Heart right ventricle (tissue), 16 donors: ENCODE data around the gene DUOX2. TPM values are rescaled to one million over a fixed set of nuclear protein-coding genes. Genes with fewer than 3 reads are reported as not detected.

ENCODE experiments used
- ATAC-seq, 8 donors: fragments of 200-7000 bp; cut with Tn5 transposase; one replicate each; pipeline ENCODE4 v1.9.1; 2020; ENCODE audit warnings: mild to moderate bottlenecking in 8 of 8, moderate library complexity in 8 of 8, moderate number of reproducible peaks in 1 of 8
- DNase-seq, 2 donors: peaks; one replicate each; pipeline ENCODE4 v3.0.0-alpha.2; 2020
- H3K27ac ChIP-seq, 10 donors: fragments of 200-600 bp; sonication (generic) in 2 of 10; one replicate each; pipeline versions ENCODE4 v1.5.0 to v1.8.0; 2020 to 2022; ENCODE audit warnings: mild to moderate bottlenecking in 3 of 10
- H3K27me3 ChIP-seq, 7 donors: fragments of 200-600 bp; one replicate each; pipeline ENCODE4 v1.8.0; 2021 to 2022; ENCODE audit warnings: mild to moderate bottlenecking in 2 of 7
- H3K36me3 ChIP-seq, 9 donors: fragments of 200-600 bp; sonication (generic) in 1 of 9; one replicate each; pipeline versions ENCODE4 v1.5.0 to v1.8.0; 2020 to 2022; ENCODE audit warnings: mild to moderate bottlenecking in 2 of 9
- H3K4me1 ChIP-seq, 9 donors: fragments of 200-600 bp; sonication (generic) in 1 of 9; one replicate each; pipeline versions ENCODE4 v1.5.0 to v1.8.0; 2020 to 2022; ENCODE audit warnings: mild to moderate bottlenecking in 4 of 9
- H3K4me3 ChIP-seq, 10 donors: fragments of 200-600 bp; sonication (generic) in 2 of 10; one replicate each; pipeline versions ENCODE4 v1.5.0 to v1.8.0; 2020 to 2022; ENCODE audit warnings: mild to moderate bottlenecking in 7 of 10, moderate library complexity in 2 of 10
- H3K9me3 ChIP-seq, 11 donors: fragments of 200-600 bp in 10 of 11; sonication (generic) in 2 of 11; one replicate each; pipeline versions ENCODE4 v1.5.0 to v1.8.0; 2013 to 2022; ENCODE audit warnings: mild to moderate bottlenecking in 2 of 11, control low read depth in 1 of 11, moderate library complexity in 1 of 11
- WGBS, 2 donors: extraction: QIAGEN DNeasy Blood & Tissue Kit; methylation state at CpG; one replicate each; pipeline ENCODE4 v1.1.7; 2013; ENCODE audit warnings: inconsistent platforms in 1 of 2; 5-methylcytosine and 5-hydroxymethylcytosine counted together
- intact Hi-C, 10 donors: fragments of 100-400 bp; cut with DNase I; formaldehyde crosslinking; loops; one replicate each; pipeline versions ENCODE4 v1.11.1 to v1.14.2; 2022
- polyA plus RNA-seq, 2 donors: library from polyadenylated mRNA; stranded (reverse); fragments of 200-250 nt; gene quantifications; one replicate each; pipeline ENCODE4 v1.2.3, GENCODE V29; 2013
- total RNA-seq, 10 donors: library from RNA; stranded (reverse); fragmentation: NEBNext Ultra II Directional in 3 of 10; extraction: Animal tissue kit (Norgen Biotek cat#: 25700) in 3 of 10; gene quantifications; one replicate each; pipeline versions ENCODE4 v1.2.1 to v1.2.4, GENCODE V29; 2021 to 2023
- TF ChIP-seq, protein P1 (sequence below), 9 donors: fragments of 200-600 bp; sonication (generic) in 2 of 9; IDR thresholded peaks; one replicate each; pipeline versions ENCODE4 v1.5.0 to v1.8.0; 2021 to 2022; ENCODE audit warnings: antibody characterized with exemption in 9 of 9, mild to moderate bottlenecking in 5 of 9, moderate library complexity in 1 of 9
- donor health status: Arrhythmogenic right ventricular cardiomyopathy.
- donor health status: ischemic (EF 13 %, LVEDD 7.1; RV severe dilation, severe dysfunction).
- donor health status: healthy with polysubstance abuse.
- donor health status: DM: no; HTN: yes; CAD: no.
- donor health status: DM: no; HTN: no; CAD: no.
- donor health status: ischemic (EF 25% LVEDD 6.9; RV normal size, moderate dysfunction).
- donor health status: ischemic (EF 25% LVEDD 5.7; RV mildly dilated, moderate dysfunction).
- donor health status: healthy.
- donor health status: DM: yes; HTN: yes; CAD: no.
- donor health status: Ischemic cardiomyopathy.
- donor health status: ischemic (EF 35%, LVEDD 5.7; RV mildly dilated, moderate dysfunction).
- donor health status: nonischemic (EF 11% LVEDD 7.7; RV severe dilation, severe dysfunction).
- donor health status: DM: yes; HTN: yes; CAD: no.
- donor health status: PGD.
- donor health status: ischemic (EF 29% LVEDD 5.4; RV normal size, mild dysfunction).
- donor health status: nonischemic (EF 23%, LVEDD 6.1; RV moderate dilation, normal function).

Gene DUOX2
- total and polyA plus RNA-seq, 12 donors = 0.03 to 0.73 (median 0.15) TPM; not detected in 1

- TF ChIP-seq, protein P1, sequence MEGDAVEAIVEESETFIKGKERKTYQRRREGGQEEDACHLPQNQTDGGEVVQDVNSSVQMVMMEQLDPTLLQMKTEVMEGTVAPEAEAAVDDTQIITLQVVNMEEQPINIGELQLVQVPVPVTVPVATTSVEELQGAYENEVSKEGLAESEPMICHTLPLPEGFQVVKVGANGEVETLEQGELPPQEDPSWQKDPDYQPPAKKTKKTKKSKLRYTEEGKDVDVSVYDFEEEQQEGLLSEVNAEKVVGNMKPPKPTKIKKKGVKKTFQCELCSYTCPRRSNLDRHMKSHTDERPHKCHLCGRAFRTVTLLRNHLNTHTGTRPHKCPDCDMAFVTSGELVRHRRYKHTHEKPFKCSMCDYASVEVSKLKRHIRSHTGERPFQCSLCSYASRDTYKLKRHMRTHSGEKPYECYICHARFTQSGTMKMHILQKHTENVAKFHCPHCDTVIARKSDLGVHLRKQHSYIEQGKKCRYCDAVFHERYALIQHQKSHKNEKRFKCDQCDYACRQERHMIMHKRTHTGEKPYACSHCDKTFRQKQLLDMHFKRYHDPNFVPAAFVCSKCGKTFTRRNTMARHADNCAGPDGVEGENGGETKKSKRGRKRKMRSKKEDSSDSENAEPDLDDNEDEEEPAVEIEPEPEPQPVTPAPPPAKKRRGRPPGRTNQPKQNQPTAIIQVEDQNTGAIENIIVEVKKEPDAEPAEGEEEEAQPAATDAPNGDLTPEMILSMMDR (IDR thresholded peaks at IDR 0.05) = no peak
- 75 to 78% methylated on average over 9 of the region's 9 CpGs for WGBS, 2 donors
Measured at GRCh38 chr15:45094358-45094730, 19.6 kb downstream of the DUOX2 start.

DNA sequence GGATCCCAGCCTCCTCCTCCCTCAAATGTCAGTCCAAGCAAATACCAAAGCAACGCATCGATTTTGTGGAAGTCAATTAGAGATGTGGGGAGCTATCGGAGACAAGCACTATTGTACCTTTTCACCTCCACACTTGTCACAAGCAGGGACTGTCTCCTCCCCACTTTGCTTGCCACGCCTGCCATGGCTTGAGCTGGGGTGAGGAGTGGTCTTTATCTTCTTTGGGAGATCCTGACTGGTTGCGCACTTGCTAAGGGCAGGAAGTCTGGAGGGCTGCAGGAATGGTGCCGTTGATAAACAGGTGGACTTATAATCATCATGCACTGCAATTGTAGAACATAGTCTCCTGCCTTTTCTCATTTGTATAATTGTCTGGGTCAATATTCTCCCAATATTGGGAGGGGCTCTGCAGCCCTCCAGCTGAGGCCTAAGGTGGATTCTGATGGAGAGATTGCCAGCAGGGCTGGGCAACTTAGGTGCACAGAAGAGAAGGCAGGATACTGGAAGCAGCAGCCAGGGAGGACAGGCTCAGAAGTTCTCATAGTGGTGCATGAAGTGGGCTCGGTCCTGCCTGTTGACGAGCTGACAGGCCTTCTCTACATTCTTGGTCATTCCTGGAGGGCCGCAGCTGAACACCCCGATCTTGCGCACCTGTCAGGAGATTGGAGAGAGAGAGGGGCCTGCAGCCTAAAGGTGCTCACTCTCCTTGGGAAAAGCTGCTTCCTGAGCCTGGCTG is 20.2 kb downstream of the DUOX2 start:
- TF ChIP-seq, protein P1 (IDR thresholded peaks at IDR 0.05) = no peak
- WGBS, 2 donors = 78 to 82% methylated on average over 11 of the region's 11 CpGs
- intact Hi-C loops = no loop called here
- H3K4me3 ChIP-seq = no peak overlapping the region
- peaks cover 0 to 4% (median 0%) of the 10 kb centered on the region in 9 donors for H3K4me1 ChIP-seq
- H3K27ac ChIP-seq = no peak overlapping the region
- no peak for ATAC-seq
- DNase-seq = no peak
- H3K27me3 ChIP-seq = peaks cover 0 to 3% (median 0%) of the 10 kb centered on the region in 7 donors
- H3K36me3 ChIP-seq = no peaks in the 10 kb centered on the region
- no peaks in the 10 kb centered on the region for H3K9me3 ChIP-seq

More at GRCh38 chr15:45094358-45094730, 19.6 kb downstream of the DUOX2 start:
- Histone ChIP-seq H3K36me3 (no peaks in the 10 kb centered on the region), H3K4me3 (no peak overlapping the region), H3K4me1 (peaks cover 0 to 4% (median 0%) of the 10 kb centered on the region in 9 donors), H3K27ac (no peak overlapping the region), H3K9me3 (no peaks in the 10 kb centered on the region), H3K27me3 (peaks cover 0 to 3% (median 0%) of the 10 kb centered on the region in 7 donors)
- ATAC-seq (no peak), DNase-seq (no peak)
- intact Hi-C loops = no loop called here

DNA sequence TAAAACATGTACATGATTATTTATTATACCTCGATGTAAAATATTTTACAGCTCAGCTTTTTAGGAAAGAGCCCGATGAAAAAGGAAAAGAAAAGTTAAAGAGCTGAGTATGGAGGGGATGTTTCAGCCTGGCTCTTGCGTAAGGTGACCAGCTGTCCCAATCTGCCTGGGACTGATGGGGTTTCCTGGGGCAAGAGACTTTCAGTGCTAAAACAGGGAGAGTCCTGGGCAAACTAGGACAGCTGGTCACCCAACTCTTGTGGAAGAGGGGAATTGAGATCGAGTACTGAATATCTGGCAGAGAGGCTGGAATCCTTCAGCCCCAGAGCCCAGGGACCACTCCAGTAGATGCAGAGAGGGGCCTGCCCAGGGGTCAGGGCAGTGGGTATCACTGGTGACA is 21.0 kb downstream of the DUOX2 start:
- intact Hi-C loops = no loop called here
- H3K4me1 ChIP-seq = peaks cover 0 to 4% (median 0%) of the 10 kb centered on the region in 9 donors
- H3K27me3 ChIP-seq = peaks cover 0 to 3% (median 0%) of the 10 kb centered on the region in 7 donors
- no peaks in the 10 kb centered on the region for H3K36me3 ChIP-seq
- no peaks in the 10 kb centered on the region for H3K9me3 ChIP-seq
- DNase-seq = no peak
- no peak overlapping the region for H3K27ac ChIP-seq
- TF ChIP-seq, protein P1 (IDR thresholded peaks at IDR 0.05) = no peak
- ATAC-seq = no peak
- H3K4me3 ChIP-seq = no peak overlapping the region
- 86 to 94% methylated on average over 4 of the region's 4 CpGs for WGBS, 2 donors

DNA sequence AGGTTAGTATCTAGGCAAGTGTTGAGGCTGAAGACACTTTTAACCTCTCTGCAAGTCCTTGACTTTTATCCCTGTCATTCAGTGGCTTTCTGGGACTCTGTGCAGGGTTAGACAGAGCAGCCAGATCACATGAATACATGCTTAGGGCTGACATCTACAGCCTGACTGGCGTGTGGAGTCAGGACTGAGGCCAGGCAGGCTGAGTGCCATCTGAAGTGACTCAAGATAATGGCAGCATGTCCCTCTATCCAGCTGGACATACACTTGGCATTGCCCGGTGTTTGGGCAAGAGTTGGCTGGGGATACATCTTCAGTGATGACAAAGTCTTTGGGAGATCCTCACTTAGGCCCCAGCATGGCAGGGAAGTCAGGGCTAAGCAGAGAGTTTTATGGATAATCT is 22.4 kb downstream of the DUOX2 start:
- DNase-seq (peak; percentile 42 to 54), ATAC-seq (peak; percentile 57 to 97 (median 88))
- Histone ChIP-seq H3K4me1 (peaks cover 0 to 4% (median 0%) of the 10 kb centered on the region in 9 donors), H3K27me3 (peaks cover 0 to 12% (median 0%) of the 10 kb centered on the region in 7 donors), H3K4me3 (no peak overlapping the region), H3K9me3 (no peaks in the 10 kb centered on the region), H3K36me3 (no peaks in the 10 kb centered on the region), H3K27ac (no peak overlapping the region)
- 48 to 61% methylated on average over 2 of the region's 2 CpGs for WGBS, 2 donors
- intact Hi-C loops = no loop called here
- TF ChIP-seq, protein P1 (IDR thresholded peaks at IDR 0.05) = no peak
